Right kidney (tissue), 1 donor: Measurements from ENCODE around the gene SORCS3.
A peak's percentile ranks its signal among the peaks of the same experiment; 100 is the strongest.

ENCODE experiments used
- DNase-seq: peaks from one replicate; pipeline ENCODE4 v3.0.0-alpha.2; 2016

SORCS3 gene

GRCh38 chr10:104646146-104646545 lies 5.1 kb downstream of the SORCS3 start:
- DNase-seq, result no peak

GRCh38 chr10:104648421-104648820 lies 7.3 kb downstream of the SORCS3 start:
- DNase-seq, result no peak

- no peak for DNase-seq
Measured at GRCh38 chr10:104650072-104650471, 9.0 kb downstream of the SORCS3 start.

GRCh38 chr10:104650635-104651331 lies 9.7 kb downstream of the SORCS3 start:
- DNase-seq, result no peak

- DNase-seq, result no peak
Measured at GRCh38 chr10:104657036-104657435, 15.9 kb downstream of the SORCS3 start.

GRCh38 chr10:104657457-104657856 lies 16.4 kb downstream of the SORCS3 start:
- DNase-seq, result no peak

- no peak for DNase-seq
Measured at GRCh38 chr10:104658067-104658466, 17.0 kb downstream of the SORCS3 start.

GRCh38 chr10:104659809-104660208 lies 18.7 kb downstream of the SORCS3 start:
- no peak for DNase-seq

- DNase-seq, result no peak
Measured at GRCh38 chr10:104663076-104663475, 22.0 kb downstream of the SORCS3 start.

GRCh38 chr10:104663563-104663962 lies 22.5 kb downstream of the SORCS3 start:
- DNase-seq, result no peak

GRCh38 chr10:104664205-104664604 lies 23.1 kb downstream of the SORCS3 start:
- no peak for DNase-seq

- no peak for DNase-seq
Measured at GRCh38 chr10:104665174-104665573, 24.1 kb downstream of the SORCS3 start.

GRCh38 chr10:104666106-104666505 lies 25.0 kb downstream of the SORCS3 start:
- DNase-seq, result no peak

GRCh38 chr10:104676874-104677273 lies 35.8 kb downstream of the SORCS3 start:
- no peak for DNase-seq

GRCh38 chr10:104678658-104679057 lies 37.6 kb downstream of the SORCS3 start:
- no peak for DNase-seq

- DNase-seq, result peak; percentile 80
Measured at GRCh38 chr10:104680467-104681401, 39.6 kb downstream of the SORCS3 start.

GRCh38 chr10:104681485-104681884 lies 40.4 kb downstream of the SORCS3 start:
- no peak for DNase-seq

- no peak for DNase-seq
Measured at GRCh38 chr10:104683567-104683966, 42.5 kb downstream of the SORCS3 start.

GRCh38 chr10:104686829-104687228 lies 45.7 kb downstream of the SORCS3 start:
- no peak for DNase-seq

GRCh38 chr10:104688251-104689042 lies 47.4 kb downstream of the SORCS3 start:
- DNase-seq, result no peak

GRCh38 chr10:104689105-104689504 lies 48.0 kb downstream of the SORCS3 start:
- no peak for DNase-seq

GRCh38 chr10:104689547-104689946 lies 48.5 kb downstream of the SORCS3 start:
- DNase-seq, result no peak

- no peak for DNase-seq
Measured at GRCh38 chr10:104690101-104690500, 49.0 kb downstream of the SORCS3 start.
